Heart left ventricle (tissue), 16 donors: ENCODE data around the gene CLIP2. TPM values are rescaled to one million over a fixed set of nuclear protein-coding genes. Genes with fewer than 3 reads are reported as not detected.

Experiments
- ATAC-seq, 4 donors: fragments of 200-7000 bp; cut with Tn5 transposase; one replicate each; pipeline ENCODE4 v1.9.1; 2020 to 2022; ENCODE audit warnings: moderate library complexity in 4 of 4, mild to moderate bottlenecking in 3 of 4, moderate number of reproducible peaks in 1 of 4
- DNase-seq, 5 donors: peaks; one replicate each; pipeline ENCODE4 v3.0.0-alpha.2; 2020
- H3K27ac ChIP-seq, 12 donors: fragments of 200-600 bp; sonication (generic) in 4 of 12; one replicate each; pipeline versions ENCODE4 v1.5.0 to v1.8.0; 2016 to 2022; ENCODE audit warnings: mild to moderate bottlenecking in 2 of 12
- H3K27me3 ChIP-seq, 9 donors: fragments of 200-600 bp; sonication (generic) in 2 of 9; one replicate each; pipeline versions ENCODE4 v1.5.1 to v1.8.0; 2016 to 2022; ENCODE audit warnings: mild to moderate bottlenecking in 3 of 9
- H3K36me3 ChIP-seq, 9 donors: fragments of 200-600 bp; sonication (generic) in 2 of 9; one replicate each; pipeline versions ENCODE4 v1.5.0 to v1.8.0; 2018 to 2022; ENCODE audit warnings: mild to moderate bottlenecking in 2 of 9
- H3K4me1 ChIP-seq, 12 donors: fragments of 200-600 bp; sonication (generic) in 4 of 12; one replicate each; pipeline versions ENCODE4 v1.5.0 to v1.8.0; 2016 to 2022; ENCODE audit warnings: mild to moderate bottlenecking in 3 of 12
- H3K4me3 ChIP-seq, 12 donors: fragments of 200-600 bp; sonication (generic) in 4 of 12; one replicate each; pipeline versions ENCODE4 v1.5.0 to v1.8.0; 2017 to 2022; ENCODE audit warnings: mild to moderate bottlenecking in 9 of 12, moderate library complexity in 4 of 12
- H3K9me3 ChIP-seq, 12 donors: fragments of 200-600 bp; sonication (generic) in 4 of 12; one replicate each; pipeline versions ENCODE4 v1.5.0 to v1.8.0; 2016 to 2022; ENCODE audit warnings: mild to moderate bottlenecking in 1 of 12
- POLR2A ChIP-seq, 2 donors: fragments of 450-650 bp; IDR thresholded peaks; one replicate each; pipeline ENCODE4 v1.6.1; 2017; ENCODE audit warnings: antibody characterized with exemption in 2 of 2, mild to moderate bottlenecking in 2 of 2, moderate library complexity in 2 of 2
- WGBS, 4 donors: extraction: QIAGEN DNeasy Blood & Tissue Kit in 2 of 4; methylation state at CpG; one replicate each; pipeline versions ENCODE4 v1.1.5 to v1.1.7; 2013 to 2018; 5-methylcytosine and 5-hydroxymethylcytosine counted together
- intact Hi-C, 10 donors: fragments of 100-400 bp; cut with DNase I; formaldehyde crosslinking; loops; one replicate each; pipeline versions ENCODE4 v1.11.1 to v1.14.2; 2022
- polyA plus RNA-seq, 2 donors: library from polyadenylated mRNA; stranded (reverse); fragments of 200-250 nt; gene quantifications; one replicate each; pipeline ENCODE4 v1.2.3, GENCODE V29; 2013
- total RNA-seq, 9 donors: library from RNA; depleted of rRNA in 2 of 9; stranded (reverse); fragments of >200 nt in 2 of 9; fragmentation: NEBNext Ultra II Directional in 3 of 9; extraction: Animal tissue kit (Norgen Biotek cat#: 25700) in 3 of 9; gene quantifications; one replicate each; pipeline versions ENCODE4 v1.1.0 to v1.2.4, GENCODE V29; 2016 to 2023
- TF ChIP-seq, protein P1 (sequence below), 12 donors: fragments of 200-600 bp; sonication (generic) in 4 of 12; IDR thresholded peaks; one replicate each; pipeline versions ENCODE4 v1.5.0 to v1.8.0; 2018 to 2022; ENCODE audit warnings: antibody characterized with exemption in 12 of 12, mild to moderate bottlenecking in 5 of 12
- donor health status: ischemic (EF 13 %, LVEDD 7.1; RV severe dilation, severe dysfunction).
- donor health status: healthy with polysubstance abuse.
- donor health status: DM: no; HTN: yes; CAD: no.
- donor health status: DM: no; HTN: no; CAD: no.
- donor health status: ischemic (EF 25% LVEDD 6.9; RV normal size, moderate dysfunction).
- donor health status: ischemic (EF 25% LVEDD 5.7; RV mildly dilated, moderate dysfunction).
- donor health status: healthy.
- donor health status: DM: yes; HTN: yes; CAD: no.
- donor health status: ischemic (EF 35%, LVEDD 5.7; RV mildly dilated, moderate dysfunction).
- donor health status: nonischemic (EF 11% LVEDD 7.7; RV severe dilation, severe dysfunction).
- donor health status: DM: yes; HTN: yes; CAD: no.
- donor health status: PGD.
- donor health status: ischemic (EF 29% LVEDD 5.4; RV normal size, mild dysfunction).
- donor health status: nonischemic (EF 23%, LVEDD 6.1; RV moderate dilation, normal function).

Gene CLIP2
- total and polyA plus RNA-seq, 11 donors, result 4.2 to 17.7 (median 9.0) TPM

DNA sequence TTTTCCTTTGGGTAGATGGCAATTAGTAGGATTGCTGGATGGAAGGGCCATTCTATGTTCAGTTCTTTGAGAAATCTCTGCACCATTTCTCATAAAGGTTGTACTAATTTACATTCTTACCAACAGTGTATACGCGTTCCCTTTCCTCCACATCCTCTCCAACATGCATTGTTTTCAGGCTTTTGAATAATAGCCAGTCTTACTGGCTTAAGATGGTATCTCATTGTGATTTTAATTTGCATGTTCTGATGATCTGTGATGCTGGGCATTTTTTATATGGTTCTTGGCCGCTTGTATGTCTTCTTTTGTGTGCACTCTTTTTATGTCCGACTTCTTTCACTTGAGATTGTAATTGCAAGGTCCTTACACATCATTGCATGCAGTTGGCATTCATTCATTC lies 11.7 kb downstream of the CLIP2 start:
- TF ChIP-seq, protein P1, sequence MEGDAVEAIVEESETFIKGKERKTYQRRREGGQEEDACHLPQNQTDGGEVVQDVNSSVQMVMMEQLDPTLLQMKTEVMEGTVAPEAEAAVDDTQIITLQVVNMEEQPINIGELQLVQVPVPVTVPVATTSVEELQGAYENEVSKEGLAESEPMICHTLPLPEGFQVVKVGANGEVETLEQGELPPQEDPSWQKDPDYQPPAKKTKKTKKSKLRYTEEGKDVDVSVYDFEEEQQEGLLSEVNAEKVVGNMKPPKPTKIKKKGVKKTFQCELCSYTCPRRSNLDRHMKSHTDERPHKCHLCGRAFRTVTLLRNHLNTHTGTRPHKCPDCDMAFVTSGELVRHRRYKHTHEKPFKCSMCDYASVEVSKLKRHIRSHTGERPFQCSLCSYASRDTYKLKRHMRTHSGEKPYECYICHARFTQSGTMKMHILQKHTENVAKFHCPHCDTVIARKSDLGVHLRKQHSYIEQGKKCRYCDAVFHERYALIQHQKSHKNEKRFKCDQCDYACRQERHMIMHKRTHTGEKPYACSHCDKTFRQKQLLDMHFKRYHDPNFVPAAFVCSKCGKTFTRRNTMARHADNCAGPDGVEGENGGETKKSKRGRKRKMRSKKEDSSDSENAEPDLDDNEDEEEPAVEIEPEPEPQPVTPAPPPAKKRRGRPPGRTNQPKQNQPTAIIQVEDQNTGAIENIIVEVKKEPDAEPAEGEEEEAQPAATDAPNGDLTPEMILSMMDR (IDR thresholded peaks at IDR 0.05), result no peak
- no peak overlapping the region for H3K4me3 ChIP-seq
- no peaks in the 10 kb centered on the region for H3K27me3 ChIP-seq
- intact Hi-C loops, result loop anchor here in 1 of 10 donors (10.0 kb wide), 2 partner anchors 74 to 76 kb away; no protein-coding TSS in a partner anchor
- no peak for DNase-seq
- H3K27ac ChIP-seq, result no peak overlapping the region
- no peak for ATAC-seq
- H3K4me1 ChIP-seq, result peaks cover 0 to 17% (median under 1%) of the 10 kb centered on the region in 12 donors
- no peaks in the 10 kb centered on the region for H3K36me3 ChIP-seq
- peaks cover 0 to 4% (median 0%) of the 10 kb centered on the region in 12 donors for H3K9me3 ChIP-seq
- WGBS, 4 donors, result 83 to 93% (median 85%) methylated on average over 4 of the region's 4 CpGs

DNA sequence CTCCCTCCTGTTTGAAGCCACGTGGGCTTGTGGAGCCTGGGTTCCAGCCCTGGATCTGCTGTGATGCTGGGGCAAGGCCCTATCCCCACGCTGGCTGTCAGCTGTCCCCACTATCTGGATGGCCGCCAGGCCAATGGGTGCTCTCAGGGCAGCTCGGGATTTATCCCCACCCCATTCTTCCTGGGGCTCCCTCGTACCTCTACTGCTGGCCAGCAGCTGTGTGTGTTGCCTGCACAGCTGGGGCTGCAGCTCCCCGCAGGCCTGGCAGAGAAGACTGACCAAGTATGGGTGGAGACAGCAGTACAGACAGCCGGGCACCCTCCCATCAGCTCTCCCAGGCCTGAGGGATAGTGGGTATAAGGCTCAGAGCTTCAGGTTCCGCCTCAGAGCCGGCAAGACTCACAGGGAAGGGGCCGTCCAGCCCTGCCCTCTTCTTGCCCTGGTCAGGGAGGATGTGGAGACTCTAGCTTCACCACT lies 13.6 kb downstream of the CLIP2 start:
- no peak overlapping the region for H3K4me3 ChIP-seq
- no peak overlapping the region for H3K27ac ChIP-seq
- peaks cover 0 to 35% (median 17%) of the 10 kb centered on the region in 12 donors for H3K4me1 ChIP-seq
- intact Hi-C loops, result loop anchor here in 1 of 10 donors (10.0 kb wide), 2 partner anchors 72 to 78 kb away; no protein-coding TSS in a partner anchor
- no peaks in the 10 kb centered on the region for H3K27me3 ChIP-seq
- H3K9me3 ChIP-seq, result no peaks in the 10 kb centered on the region
- no peak for TF ChIP-seq POLR2A (IDR thresholded peaks at IDR 0.05)
- TF ChIP-seq, protein P1 (IDR thresholded peaks at IDR 0.05), result no peak
- ATAC-seq (peak in 1 of 4 donors; percentile 19), DNase-seq (no peak)
- 63 to 66% (median 64%) methylated on average over 5 to 10 of the region's 10 CpGs for WGBS, 4 donors
- no peaks in the 10 kb centered on the region for H3K36me3 ChIP-seq

DNA sequence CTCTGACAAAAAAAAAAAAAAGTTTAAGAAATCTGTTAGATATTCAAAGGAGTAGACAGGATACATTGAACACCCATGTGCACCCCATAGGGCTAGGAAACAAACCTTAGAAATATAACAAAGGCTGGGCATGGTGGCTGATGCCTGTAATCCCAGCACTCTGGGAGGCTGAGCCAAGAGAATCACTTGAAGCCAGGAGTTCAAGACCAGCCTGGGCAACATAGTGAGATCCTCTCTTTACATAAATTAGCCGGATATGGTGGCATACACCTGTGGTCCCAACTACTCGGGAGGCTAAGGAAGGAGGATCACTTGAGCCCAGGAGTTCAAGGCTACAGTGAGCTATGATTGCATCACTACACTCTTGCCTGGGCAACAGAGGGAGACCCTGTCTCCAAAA lies 15.3 kb downstream of the CLIP2 start:
- no peak for DNase-seq
- intact Hi-C loops, result loop anchor here in 1 of 10 donors (10.0 kb wide), 2 partner anchors 70 to 80 kb away; no protein-coding TSS in a partner anchor
- Histone ChIP-seq H3K9me3 (no peaks in the 10 kb centered on the region), H3K36me3 (no peaks in the 10 kb centered on the region), H3K27me3 (no peaks in the 10 kb centered on the region), H3K4me1 (peaks cover 0 to 23% (median 17%) of the 10 kb centered on the region in 12 donors), H3K4me3 (no peak overlapping the region), H3K27ac (no peak overlapping the region)
- no peak for ATAC-seq
- TF ChIP-seq, protein P1 (IDR thresholded peaks at IDR 0.05), result no peak
- TF ChIP-seq POLR2A (IDR thresholded peaks at IDR 0.05), result no peak
- WGBS, 4 donors, result 96 to 100% (median 96%) methylated on average over 2 of the region's 2 CpGs

DNA sequence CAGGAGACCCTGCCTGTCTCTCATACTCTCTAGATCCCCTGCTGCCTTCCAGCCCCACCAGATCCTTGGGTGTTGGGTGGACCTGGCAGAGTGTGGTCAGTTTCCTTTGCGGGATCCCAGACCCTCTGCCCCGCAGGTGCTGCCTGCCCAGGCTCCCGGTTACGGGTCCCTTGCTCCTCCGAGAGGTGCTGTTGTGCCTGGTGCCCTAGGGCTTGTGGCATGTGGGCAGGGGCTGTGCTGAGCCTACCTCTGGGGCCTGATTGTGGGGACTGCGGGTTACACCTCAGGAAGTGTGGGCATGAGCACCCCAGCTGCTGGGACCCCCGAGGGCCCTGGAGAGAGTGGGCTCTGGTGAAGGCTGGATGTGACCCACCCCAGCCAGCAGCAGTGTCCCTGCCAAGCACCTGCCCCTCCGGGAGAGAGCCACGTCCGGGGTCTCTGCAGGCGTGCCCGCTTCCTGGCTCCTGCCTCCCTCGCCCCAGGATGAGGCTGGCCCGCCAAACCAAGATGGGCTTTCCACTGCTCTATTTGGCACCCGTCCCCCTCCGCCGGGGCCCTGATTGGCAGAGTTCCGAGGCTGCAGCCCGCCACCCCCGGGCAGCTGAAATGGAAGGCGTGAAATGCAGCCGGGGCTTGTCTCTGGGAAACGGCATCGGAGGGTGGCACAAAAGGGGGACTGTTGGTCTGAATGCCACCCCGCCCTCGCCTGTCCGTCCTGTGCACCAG lies 17.0 kb downstream of the CLIP2 start:
- 44 to 72% (median 60%) methylated on average over 6 to 27 of the region's 27 CpGs for WGBS, 4 donors
- no peaks in the 10 kb centered on the region for H3K9me3 ChIP-seq
- TF ChIP-seq, protein P1 (IDR thresholded peaks at IDR 0.05), result no peak
- TF ChIP-seq POLR2A (IDR thresholded peaks at IDR 0.05), result no peak
- ATAC-seq, result peak in 1 of 4 donors; percentile 9
- no peak for DNase-seq
- no peaks in the 10 kb centered on the region for H3K27me3 ChIP-seq
- peaks cover 0 to 23% (median 17%) of the 10 kb centered on the region in 12 donors for H3K4me1 ChIP-seq
- H3K4me3 ChIP-seq, result peak overlapping the region in 8 of 12 donors; percentile 3 to 38 (median 22)
- intact Hi-C loops, result loop anchor here in 2 of 10 donors (5.0 to 10.0 kb wide), 3 partner anchors 36 to 81 kb away; no protein-coding TSS in a partner anchor
- H3K36me3 ChIP-seq, result no peaks in the 10 kb centered on the region
- peak overlapping the region in 1 of 12 donors; percentile 26 for H3K27ac ChIP-seq
